MCF 10A (cell line): ENCODE measurements around the gene PTPRG. TPM values are rescaled to one million over a fixed set of nuclear protein-coding genes. Genes with fewer than 3 reads are reported as not detected.

Source experiments
- BruUV-seq: library from RNA; stranded (reverse); fragments of 400-500 nt; replicated peaks from 2 replicates; lab custom pipeline; 2021; lab: Mats Ljungman, UMichigan
- CTCF ChIA-PET: fragments of 300-600 bp; sonication (Branson Sonifier 250); formaldehyde crosslinking; extraction: SDS; loops from one replicate; lab custom pipeline; 2021; ENCODE audit warnings: antibody characterized with exemption, inconsistent platforms; lab: Yijun Ruan, JAX
- POLR2A ChIA-PET: fragments of 300-600, 350-650 bp; sonication (Branson Sonifier 250); formaldehyde crosslinking; extraction: SDS; loops from one replicate; lab custom pipeline; 2020; ENCODE audit warnings: antibody characterized with exemption, inconsistent platforms; lab: Yijun Ruan, JAX
- DNase-seq: peaks from one replicate; pipeline ENCODE4 v3.0.0-alpha.2; 2018; ENCODE audit not compliant: unreplicated experiment
- H3K27ac Mint-ChIP-seq: one replicate; pipeline ENCODE4 v1.8.0; 2022; ENCODE audit warnings: mild to moderate bottlenecking, low read depth, mixed read lengths; ENCODE audit not compliant: unreplicated experiment
- H3K27me3 Mint-ChIP-seq: one replicate; pipeline ENCODE4 v1.8.0; 2022; ENCODE audit warnings: mixed read lengths; ENCODE audit not compliant: insufficient read depth, unreplicated experiment
- H3K36me3 Mint-ChIP-seq: one replicate; pipeline ENCODE4 v1.8.0; 2022; ENCODE audit warnings: mild to moderate bottlenecking, moderate library complexity, mixed read lengths; ENCODE audit not compliant: insufficient read depth, unreplicated experiment
- H3K4me1 Mint-ChIP-seq: one replicate; pipeline ENCODE4 v1.8.0; 2022; ENCODE audit warnings: mixed read lengths; ENCODE audit not compliant: insufficient read depth, unreplicated experiment
- H3K4me3 Mint-ChIP-seq: one replicate; pipeline ENCODE4 v1.8.0; 2022; ENCODE audit warnings: mild to moderate bottlenecking, moderate library complexity, mixed read lengths; ENCODE audit not compliant: unreplicated experiment
- H3K9me3 Mint-ChIP-seq: one replicate; pipeline ENCODE4 v1.8.0; 2022; ENCODE audit warnings: mixed read lengths; ENCODE audit not compliant: unreplicated experiment
- CTCF ChIP-seq: fragments of 200-600 bp; IDR thresholded peaks from one replicate; pipeline ENCODE4 v1.8.0; 2022; ENCODE audit warnings: antibody characterized with exemption, mild to moderate bottlenecking; ENCODE audit not compliant: unreplicated experiment
- intact Hi-C: fragments of 100-400 bp; cut with micrococcal nuclease; formaldehyde crosslinking; loops from 2 replicates; pipeline ENCODE4 v1.14.1; 2022
- total RNA-seq: library from RNA; stranded (reverse); gene quantifications from 2 replicates; pipeline ENCODE4 v1.2.3, GENCODE V29; 2022

The PTPRG gene
- total RNA-seq, 1 experiment from 2014 or later, result 54.5 TPM

DNA sequence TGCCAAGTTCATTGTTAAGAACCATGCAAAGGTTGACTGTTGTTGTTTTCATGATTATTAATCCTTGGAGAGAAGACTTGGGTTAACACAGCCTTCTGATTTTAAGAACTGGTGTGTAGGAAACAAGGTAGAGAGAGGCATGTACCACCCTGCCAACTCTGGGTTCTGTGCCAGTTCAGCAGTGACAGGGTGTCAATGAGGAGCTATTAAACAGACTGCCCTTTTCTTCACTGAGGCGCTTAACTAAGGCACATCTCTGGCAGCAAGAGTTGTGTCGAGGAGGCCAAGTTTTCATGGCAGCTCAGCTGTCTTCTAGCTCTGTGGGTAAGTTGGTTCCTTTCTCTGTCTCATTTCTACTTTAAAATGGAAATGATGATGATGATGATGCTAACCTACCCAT is 694.4 kb downstream of the PTPRG start:
- BruUV-seq, result no TSS peak
- Mint-ChIP-seq H3K4me1 (peaks cover 9% of the 10 kb centered on the region), H3K4me3 (no peak overlapping the region), H3K27me3 (no peaks in the 10 kb centered on the region), H3K9me3 (no peaks in the 10 kb centered on the region), H3K27ac (no peak overlapping the region), H3K36me3 (no peaks in the 10 kb centered on the region)
- intact Hi-C loops, result no loop called here
- POLR2A ChIA-PET, result no interaction called here
- no peak for DNase-seq
- no peak for TF ChIP-seq CTCF
- CTCF ChIA-PET, result no interaction called here

DNA sequence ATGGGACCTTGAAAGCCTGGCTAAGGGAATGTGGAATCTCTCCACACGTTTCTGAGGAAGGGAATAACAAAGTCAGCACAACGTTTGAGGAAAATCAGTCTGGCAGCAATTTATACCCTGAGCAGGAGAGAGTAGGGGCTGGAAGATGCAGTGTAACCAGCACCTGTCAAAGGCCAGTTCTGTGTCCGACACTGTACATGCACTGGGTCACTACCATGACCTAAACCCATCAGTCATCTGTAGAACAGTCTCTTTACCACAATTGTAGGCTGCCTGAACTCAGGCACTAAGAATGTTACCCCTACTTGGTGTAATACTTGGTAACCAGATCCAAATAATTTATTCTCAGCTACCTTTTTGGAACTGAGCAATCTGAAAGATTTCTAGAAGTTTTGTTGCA is 698.6 kb downstream of the PTPRG start:
- CTCF ChIA-PET, result no interaction called here
- TF ChIP-seq CTCF, result no peak
- Mint-ChIP-seq H3K4me3 (no peak overlapping the region), H3K9me3 (no peaks in the 10 kb centered on the region), H3K4me1 (peaks cover 12% of the 10 kb centered on the region), H3K36me3 (peaks cover 22% of the 10 kb centered on the region), H3K27me3 (no peaks in the 10 kb centered on the region), H3K27ac (no peak overlapping the region)
- POLR2A ChIA-PET, result interaction anchor here (0.6 kb wide), 1 partner anchor 1681 kb away, joined by 3 read pairs; no protein-coding TSS in a partner anchor
- intact Hi-C loops, result no loop called here
- no peak for DNase-seq
- no TSS peak for BruUV-seq

DNA sequence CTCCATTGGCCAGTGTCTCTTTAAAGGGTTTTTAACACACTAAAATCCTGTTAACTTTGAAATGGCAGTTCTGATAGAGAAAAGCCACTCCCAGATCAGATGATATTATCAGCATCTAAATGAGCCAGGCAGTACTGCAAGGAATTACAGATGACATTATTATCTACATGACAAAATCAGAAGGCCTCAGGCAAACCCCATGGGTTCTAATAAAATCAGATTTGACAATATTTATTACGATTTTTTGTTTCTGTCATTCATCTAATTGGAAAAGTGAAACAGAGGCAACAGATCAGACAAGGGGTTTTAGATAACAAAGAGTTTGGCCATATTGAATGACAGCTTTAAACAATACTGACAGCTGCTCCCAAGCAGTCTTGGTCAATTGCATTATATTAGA is 699.3 kb downstream of the PTPRG start:
- Mint-ChIP-seq H3K4me1 (peaks cover 12% of the 10 kb centered on the region), H3K4me3 (peak overlapping the region; percentile 24), H3K27ac (peak overlapping the region; percentile 73), H3K36me3 (peaks cover 25% of the 10 kb centered on the region), H3K27me3 (no peaks in the 10 kb centered on the region), H3K9me3 (no peaks in the 10 kb centered on the region)
- CTCF ChIA-PET, result no interaction called here
- POLR2A ChIA-PET, result interaction anchor here (0.6 to 1.4 kb wide), 5 partner anchors 9 to 1680 kb away, joined by 3 read pairs; no protein-coding TSS in a partner anchor
- no peak for DNase-seq
- TF ChIP-seq CTCF, result no peak
- BruUV-seq, result no TSS peak
- intact Hi-C loops, result no loop called here

DNA sequence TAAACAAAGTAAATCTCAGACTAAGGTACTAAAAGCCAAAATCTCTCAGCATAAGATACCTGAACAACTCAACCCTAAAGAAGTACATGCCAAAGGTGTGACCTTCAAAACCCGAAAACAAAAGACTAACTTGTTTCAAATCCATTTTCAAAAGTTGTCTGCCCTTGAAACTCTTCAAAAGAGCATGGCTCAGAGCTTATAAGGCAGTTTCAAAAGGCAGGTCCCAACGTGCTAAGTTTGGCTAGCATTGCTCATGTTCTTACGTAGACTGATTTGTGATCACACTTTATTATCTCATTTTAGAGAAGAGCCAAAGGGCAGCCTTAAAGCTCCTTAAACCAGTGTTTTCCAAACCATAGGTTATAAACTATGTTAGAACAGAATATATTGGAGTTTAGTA is 699.8 kb downstream of the PTPRG start:
- H3K27ac Mint-ChIP-seq, result peak overlapping the region; percentile 73
- BruUV-seq, result no TSS peak
- POLR2A ChIA-PET, result interaction anchor here (0.6 to 1.4 kb wide), 7 partner anchors 10 to 687 kb away, joined by 3 to 4 read pairs (median 3); no protein-coding TSS in a partner anchor
- peaks cover 25% of the 10 kb centered on the region for H3K36me3 Mint-ChIP-seq
- H3K4me1 Mint-ChIP-seq, result peaks cover 12% of the 10 kb centered on the region
- peak; percentile 61 for DNase-seq
- no peaks in the 10 kb centered on the region for H3K9me3 Mint-ChIP-seq
- no peaks in the 10 kb centered on the region for H3K27me3 Mint-ChIP-seq
- CTCF ChIA-PET, result interaction anchor here (0.8 kb wide), 1 partner anchor 32 kb away, joined by 3 read pairs; no protein-coding TSS in a partner anchor
- peak overlapping the region; percentile 24 for H3K4me3 Mint-ChIP-seq
- intact Hi-C loops, result no loop called here
- TF ChIP-seq CTCF, result no peak
